NCI-H146 treated with DMSO at 0.1 percent for 48 hours (cell line): ENCODE data around the gene PLP1.
"Not testable (repeated sequence)": the region's sequence is repeated elsewhere in the genome, so short reads cannot be mapped to it uniquely, and the experiment has no call there.

Source experiments
- DNase-seq: peaks from one replicate; lab custom pipeline; 2025; ENCODE audit not compliant: unreplicated experiment; lab: John Stamatoyannopoulos, UW

PLP1 gene, protein sequence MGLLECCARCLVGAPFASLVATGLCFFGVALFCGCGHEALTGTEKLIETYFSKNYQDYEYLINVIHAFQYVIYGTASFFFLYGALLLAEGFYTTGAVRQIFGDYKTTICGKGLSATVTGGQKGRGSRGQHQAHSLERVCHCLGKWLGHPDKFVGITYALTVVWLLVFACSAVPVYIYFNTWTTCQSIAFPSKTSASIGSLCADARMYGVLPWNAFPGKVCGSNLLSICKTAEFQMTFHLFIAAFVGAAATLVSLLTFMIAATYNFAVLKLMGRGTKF

GRCh38 chrX:103776546-103776945 lies at the start of gene PLP1:
Gene PLP1 (plus strand): TSS chrX:103776840. CDS start chrX:103776996, 156 bp downstream.
- DNase-seq, result no peak

- no peak for DNase-seq
Observed at GRCh38 chrX:103727115-103727514, 49.5 kb upstream of the PLP1 start.

DNA sequence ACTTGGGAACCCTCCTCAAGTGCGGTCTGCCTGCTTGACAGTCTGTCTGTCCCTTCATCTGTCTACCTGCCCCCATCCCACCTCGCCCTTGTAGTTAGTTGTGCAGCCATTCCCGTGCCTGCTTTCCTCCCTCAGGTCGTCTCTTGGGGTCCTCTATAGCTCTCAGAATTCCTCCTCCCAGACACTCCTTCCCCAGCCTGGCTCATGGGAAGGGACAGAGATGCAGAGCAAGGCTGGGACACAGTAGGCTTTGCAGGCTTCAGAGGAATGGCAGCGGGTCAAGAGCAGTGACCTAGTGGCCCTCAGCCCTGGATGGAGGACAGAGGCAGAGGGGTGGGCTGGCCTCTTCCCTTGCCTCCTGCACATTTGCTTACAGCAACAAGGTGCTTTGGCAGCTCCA lies 47.6 kb upstream of the PLP1 start:
- no peak for DNase-seq

DNA sequence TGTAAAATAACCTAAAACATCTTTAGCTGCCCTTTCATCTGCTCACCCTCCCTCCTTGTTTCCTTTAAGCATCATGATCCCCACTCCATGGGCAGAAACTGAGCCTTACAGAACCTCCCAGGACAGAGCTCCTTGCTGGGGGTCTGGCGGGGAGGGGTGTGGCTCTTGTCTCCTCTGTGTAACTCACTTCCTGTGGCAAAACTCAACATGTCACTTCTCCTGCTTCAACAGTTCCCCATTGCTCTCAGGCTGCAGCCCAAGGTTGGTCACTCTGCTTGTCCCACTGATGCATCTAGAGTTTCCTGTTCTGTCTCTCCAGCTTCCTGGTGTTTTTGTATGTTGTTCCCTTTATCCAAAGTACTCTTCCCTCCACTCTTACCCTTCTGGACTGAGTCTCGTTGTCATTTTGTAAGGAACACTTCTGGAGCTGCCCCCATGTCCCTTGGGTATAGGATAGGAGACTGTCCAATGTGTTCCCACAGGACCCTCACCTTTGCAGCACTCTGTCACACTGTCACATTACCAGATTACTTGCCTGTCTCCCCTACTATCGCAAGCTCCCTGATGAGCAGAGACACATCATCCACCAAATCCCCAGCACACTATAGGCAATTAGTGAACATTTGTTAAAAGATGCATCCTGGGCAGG lies 46.4 kb upstream of the PLP1 start:
- DNase-seq, result no peak

- DNase-seq, result no peak
Observed at GRCh38 chrX:103730796-103731493, 45.7 kb upstream of the PLP1 start.

DNA sequence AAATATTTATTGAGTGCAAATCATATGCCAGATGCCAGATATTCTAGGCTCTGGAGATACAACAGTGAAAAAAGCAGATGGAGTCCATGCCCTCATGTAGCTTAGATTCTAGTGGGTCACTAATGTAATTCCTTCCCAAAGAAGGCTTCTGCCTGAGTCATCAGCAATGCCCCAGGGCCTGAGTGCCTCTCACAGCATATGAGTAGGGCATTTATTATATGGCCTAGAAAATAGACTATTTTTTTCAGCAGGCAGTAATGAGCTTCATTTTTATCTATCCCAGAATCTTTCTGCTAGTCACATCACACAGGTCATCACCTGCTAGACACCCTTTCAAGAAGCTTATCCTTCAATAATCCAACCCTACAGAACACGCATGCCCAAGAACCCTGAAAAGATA lies 43.6 kb upstream of the PLP1 start:
- DNase-seq, result no peak

DNA sequence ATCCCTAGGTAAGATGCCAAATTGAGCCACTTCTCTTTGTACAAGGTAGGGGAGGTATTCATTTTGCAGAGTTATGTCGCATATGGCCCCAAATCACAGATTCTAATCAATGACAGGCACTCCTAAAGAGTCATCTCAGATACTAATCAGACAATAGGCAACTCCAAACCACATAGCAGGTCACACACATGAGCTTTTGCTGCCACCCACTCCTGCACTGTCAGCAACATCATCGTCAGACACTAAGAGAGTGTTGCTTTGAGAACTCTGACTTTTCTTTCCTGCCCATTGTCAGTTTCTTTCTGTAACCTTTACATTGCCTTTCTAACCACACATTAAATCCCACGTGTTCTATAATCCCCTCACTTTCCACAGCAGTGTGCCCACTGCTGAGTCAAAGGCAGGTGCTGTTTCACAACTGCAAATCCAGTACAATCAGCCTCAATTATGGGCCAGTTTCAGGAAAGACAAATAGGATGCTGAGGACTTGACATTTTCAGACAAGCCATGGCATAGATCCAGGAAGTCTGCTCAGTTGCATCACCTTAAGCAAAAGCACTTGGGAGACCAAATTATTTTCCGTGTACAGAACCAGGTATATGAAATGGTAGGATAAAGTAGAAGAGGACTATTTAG lies 42.4 kb upstream of the PLP1 start:
- DNase-seq, result peak; percentile 77

DNA sequence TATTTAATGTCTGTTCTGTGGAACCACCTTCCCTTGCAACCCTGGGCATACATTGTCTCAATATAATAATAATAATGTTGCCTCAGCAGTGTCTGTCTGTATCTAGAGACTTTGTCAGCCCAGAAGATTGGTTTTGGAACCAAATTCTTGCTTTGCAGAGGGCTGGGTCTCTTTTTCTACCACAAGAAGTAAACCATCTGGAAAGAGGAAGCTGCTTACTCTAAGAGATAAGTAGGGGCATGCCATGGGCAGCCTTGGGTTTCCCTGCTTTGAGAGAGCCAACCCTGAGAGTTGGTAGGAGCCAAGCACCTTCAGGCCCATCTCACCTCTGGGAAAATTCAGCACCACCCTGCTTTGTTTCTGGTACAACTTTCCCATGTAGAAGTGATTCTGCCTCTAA lies 38.9 kb upstream of the PLP1 start:
- DNase-seq, result no peak

DNA sequence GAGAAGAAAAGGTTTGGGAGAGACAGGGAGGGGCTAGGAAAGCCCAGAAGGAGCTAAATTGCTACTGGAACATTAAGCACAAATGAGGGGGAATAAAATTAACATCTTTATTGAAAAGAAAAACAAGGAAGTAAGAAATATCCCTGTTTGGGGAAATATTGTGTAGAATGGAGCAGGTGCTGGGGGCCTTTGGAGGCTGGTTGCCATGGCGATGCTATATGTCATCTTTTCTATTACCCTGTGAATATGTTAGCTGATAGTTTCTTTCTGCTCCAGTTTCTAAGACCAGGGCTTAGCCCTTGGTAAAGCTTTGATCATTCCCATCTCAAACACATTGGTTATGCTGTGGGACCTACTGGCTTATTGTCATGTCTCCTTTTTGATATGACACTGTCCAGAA lies 37.2 kb upstream of the PLP1 start:
- DNase-seq, result no peak

DNA sequence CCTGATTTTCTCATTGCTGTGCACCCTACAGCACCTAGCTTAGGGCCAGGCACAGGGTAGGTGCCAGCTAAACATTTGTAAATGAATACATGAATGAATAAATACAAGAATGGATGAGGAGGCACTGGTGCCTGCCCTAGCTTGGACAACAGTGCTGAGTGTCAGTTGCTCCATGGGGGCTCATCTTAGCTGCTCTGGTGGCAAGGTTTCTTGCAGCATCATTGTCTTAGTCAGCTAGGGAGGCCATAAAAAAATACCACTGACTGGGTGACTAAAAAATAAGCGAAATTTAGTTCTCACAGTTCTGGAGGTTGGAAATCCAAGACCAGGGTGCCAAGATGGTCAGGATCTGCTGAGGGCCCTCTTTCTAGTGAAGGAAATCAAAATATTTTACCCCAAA lies 34.8 kb upstream of the PLP1 start:
- DNase-seq, result no peak

DNA sequence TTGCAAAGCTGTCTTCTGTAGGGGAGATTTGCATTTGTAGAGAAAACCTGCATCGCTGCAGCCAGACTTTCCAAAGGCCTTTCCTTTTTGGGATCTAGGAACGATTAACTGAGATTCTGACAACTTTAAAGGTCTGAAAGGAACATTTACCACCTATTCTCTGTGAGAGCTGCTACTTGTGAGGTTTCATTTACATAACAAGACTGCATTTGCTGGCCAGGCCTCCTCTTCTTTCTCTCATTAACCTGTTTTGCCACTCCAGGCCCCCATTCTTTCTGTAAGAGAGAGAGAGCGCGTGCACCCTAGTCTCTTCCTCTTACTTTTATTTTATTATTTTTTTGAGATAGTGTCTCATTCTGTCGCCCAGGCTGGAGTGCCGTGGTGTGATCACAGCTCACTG lies 34.3 kb upstream of the PLP1 start:
- no peak for DNase-seq

DNA sequence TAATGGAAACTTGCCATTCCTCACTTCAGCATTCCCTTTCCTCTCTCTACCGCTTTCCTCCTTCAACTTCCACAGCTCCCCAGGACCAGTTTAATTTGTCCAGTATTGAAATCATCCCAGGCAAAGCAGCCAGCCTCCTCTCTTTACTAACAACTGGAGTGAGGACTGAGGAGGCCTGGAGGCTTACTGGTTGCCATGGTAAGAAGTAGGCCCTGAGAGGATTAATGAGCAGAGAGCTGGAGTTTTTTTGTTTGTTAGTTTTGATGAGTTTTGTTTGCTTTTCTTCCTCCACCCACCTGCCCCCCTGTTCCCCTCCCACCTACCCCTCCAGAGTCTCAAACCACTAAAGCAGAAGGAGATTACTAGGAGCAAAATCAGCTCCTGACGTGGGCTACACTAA lies 29.5 kb upstream of the PLP1 start:
- DNase-seq, result no peak

- peak; percentile 80 for DNase-seq
Observed at GRCh38 chrX:103754401-103754800, 22.2 kb upstream of the PLP1 start.

DNA sequence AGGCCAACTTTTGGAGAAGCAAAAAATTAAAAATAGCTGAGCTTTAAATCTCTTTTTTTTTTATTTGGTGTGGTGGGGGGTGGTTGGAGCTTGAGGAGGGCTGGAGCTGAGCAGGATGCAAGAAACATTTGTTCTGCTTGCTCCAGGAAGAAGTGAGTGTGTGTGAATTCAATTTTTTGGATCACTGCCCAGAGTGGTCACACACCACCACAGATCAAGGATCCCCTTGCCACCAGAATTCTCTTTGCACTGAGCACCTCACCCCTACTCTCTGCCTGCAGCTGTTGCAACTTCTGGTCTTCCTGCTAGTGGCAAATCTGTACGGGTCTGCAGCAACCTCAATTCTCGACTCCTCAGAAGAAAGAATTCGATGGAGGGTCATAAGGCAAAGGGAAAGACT lies 19.9 kb upstream of the PLP1 start:
- no peak for DNase-seq

GRCh38 chrX:103758555-103758954 lies 18.1 kb upstream of the PLP1 start:
- no peak for DNase-seq

- not testable (repeated sequence) for DNase-seq
Observed at GRCh38 chrX:103763541-103763940, 13.1 kb upstream of the PLP1 start.

DNA sequence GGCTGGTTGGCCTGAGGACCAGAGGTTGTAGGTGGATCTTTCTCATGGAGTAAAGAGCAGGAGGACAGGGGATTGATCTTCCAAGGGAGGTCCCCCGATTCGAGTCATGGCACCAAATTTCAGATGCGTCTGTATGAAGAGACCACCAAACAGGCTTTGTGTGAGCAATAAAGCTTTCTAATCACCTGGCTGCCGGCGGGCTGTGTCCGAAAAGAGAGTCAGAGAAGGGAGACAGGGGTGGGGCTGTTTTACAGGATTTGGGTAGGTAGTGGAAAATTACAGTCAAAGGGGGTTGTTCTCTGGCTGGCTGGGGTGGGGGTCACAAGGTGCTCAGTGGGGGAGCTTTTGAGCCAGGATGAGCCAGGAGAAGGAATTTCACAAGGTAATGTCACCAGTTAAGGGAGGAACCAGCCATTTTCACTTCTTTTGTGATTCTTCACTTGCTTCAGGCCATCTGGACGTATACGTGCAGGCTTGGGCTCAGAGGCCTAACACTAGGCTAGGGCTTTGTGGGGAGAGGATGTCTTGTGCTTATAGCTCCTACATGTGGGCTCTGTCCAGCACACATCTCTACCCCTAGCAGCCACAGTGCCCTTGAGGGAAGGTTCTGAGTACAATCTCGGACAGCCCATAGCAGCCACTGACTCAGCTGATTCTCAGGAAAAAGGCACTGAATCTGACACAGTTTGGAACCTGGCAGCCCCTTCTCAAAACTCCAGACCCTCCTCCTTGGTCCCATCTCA lies 9.7 kb upstream of the PLP1 start:
- not testable (repeated sequence) for DNase-seq

- DNase-seq, result no peak
Observed at GRCh38 chrX:103773445-103773844, 3.2 kb upstream of the PLP1 start.

DNA sequence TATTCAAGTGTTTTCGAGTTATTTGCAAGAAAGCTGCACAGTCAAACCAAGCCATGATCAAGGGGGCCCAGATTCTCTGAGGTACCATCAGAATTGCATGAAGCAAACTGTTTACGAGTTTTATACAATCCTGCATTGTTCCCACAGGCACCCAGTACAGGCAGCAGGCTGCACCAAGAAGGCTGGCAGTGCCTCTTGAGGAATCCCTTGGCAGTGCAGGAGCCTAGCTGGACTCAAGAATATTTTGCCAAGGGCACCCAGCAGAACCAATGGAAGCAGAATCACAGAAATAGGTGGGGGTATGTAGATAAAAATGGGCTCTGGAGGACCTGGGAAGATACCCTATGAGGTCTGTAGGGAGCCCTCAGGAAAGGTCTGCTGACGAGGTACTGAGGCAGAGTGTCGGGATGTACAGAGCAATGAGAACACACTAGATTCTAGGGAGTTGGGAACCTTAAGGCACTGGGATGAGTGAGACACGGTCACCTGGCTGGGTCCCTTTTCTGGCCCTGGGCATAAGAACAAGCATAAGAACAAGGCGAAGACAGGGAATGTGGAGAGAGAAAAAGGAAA lies 2.5 kb upstream of the PLP1 start:
- DNase-seq, result peak; percentile 15

DNA sequence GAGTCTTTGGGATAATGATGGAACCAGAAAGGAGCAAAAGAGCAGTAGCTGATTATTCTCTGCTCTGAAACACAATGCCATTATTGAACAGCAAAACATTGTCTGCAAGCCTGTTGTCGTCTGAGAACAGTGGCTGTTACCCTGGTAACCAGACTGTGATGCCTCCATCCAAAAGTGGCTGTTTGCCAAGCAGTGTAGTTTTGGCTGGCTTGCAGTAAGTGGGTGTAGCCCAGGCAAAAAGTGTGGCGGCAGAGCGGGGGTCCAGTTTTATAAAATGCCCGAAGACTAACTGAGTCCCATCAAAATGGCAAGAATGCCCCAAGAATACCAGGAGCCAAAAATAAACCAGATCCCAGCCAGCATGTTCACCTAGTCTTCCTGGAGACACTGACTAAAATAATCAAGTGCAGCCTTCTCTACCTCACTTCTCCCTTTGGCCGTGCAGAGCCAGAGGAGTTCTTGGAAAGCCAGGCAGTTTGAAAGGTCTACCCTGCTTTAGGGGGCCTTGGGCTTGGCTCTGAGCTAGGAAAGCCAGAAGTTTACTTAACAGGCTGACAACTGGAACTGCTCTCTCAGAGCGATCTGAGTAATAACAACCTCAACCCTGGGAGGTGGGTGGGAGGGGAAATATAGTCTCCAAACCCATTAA lies 2.6 kb downstream of the PLP1 start:
- no peak for DNase-seq
